K562 (cell line): Measurements from ENCODE around the gene FAM53B. TPM values are rescaled to one million over a fixed set of nuclear protein-coding genes. Genes with fewer than 3 reads are reported as not detected.

Experiments
- CHD7 ChIP-seq: fragments of 200-600 bp; sonication (generic); IDR thresholded peaks from one replicate; pipeline ENCODE4 v1.6.1; 2012; ENCODE audit warnings: mild to moderate bottlenecking, low read depth, low read length, inconsistent platforms
- FIP1L1 ChIP-seq: fragments of 200-400 bp; formaldehyde crosslinking; IDR thresholded peaks from 2 replicates; pipeline ENCODE4 v1.6.1; 2018; ENCODE audit warnings: mild to moderate bottlenecking, low read depth, low read length; ENCODE audit not compliant: poor library complexity, severe bottlenecking
- HMG20B ChIP-seq: fragments of 250-450 bp; sonication (Bioruptor Pico); IDR thresholded peaks from 2 replicates; pipeline ENCODE4 v1.5.0; 2021; ENCODE audit warnings: mild to moderate bottlenecking
- TCF15 ChIP-seq: fragments of 250-450 bp; sonication (Bioruptor Pico); IDR thresholded peaks from 2 replicates; pipeline ENCODE4 v1.8.0; 2022; ENCODE audit warnings: moderate library complexity, mild to moderate bottlenecking, inconsistent platforms
- ZNF407 ChIP-seq: fragments of 450-650 bp; IDR thresholded peaks from 2 replicates; pipeline ENCODE4 v1.6.1; 2016; ENCODE audit warnings: low read depth
- ZNF561 ChIP-seq: fragments of 450-650 bp; formaldehyde crosslinking; conservative IDR thresholded peaks from 2 replicates; pipeline ENCODE4 v1.4.0; 2020; ENCODE audit warnings: mild to moderate bottlenecking, moderate library complexity
- polyA plus RNA-seq, 8 experiments: library from polyadenylated mRNA; depleted of rRNA in 4 of 8; stranded (reverse) in 5 of 8; unstranded in 3 of 8; fragments of >200 nt; fragmentation: Nextera tagmentation in 2 of 8; fragmentation: Illumina TruSeq in 1 of 8; extraction: Ambion mirVana in 2 of 8; extraction: Trizol in 1 of 8; gene quantifications; 2 replicates each; pipeline versions ENCODE4 v1.2.1 to v1.2.3, GENCODE V29; 2011 to 2014; ENCODE audit warnings: inconsistent platforms in 1 of 8, missing spikeins in 1 of 8
- total RNA-seq, 7 experiments: library from RNA; depleted of rRNA in 6 of 7; stranded (reverse); fragments of >200 nt in 6 of 7; fragmentation: Illumina TruSeq in 2 of 7; extraction: Trizol in 2 of 7; gene quantifications; 2 replicates each; pipeline versions ENCODE4 v1.2.1 to v1.2.3, GENCODE V29; 2011 to 2021; ENCODE audit warnings: low replicate concordance in 1 of 7

The FAM53B gene
- total and polyA plus RNA-seq, 9 of the 15 experiments (the other 6 are each of a cell fraction or from before 2014, with no cell fraction given) = 0.03 to 16.5 (median 5.0) TPM

- TF ChIP-seq CHD7 = no peak
- TF ChIP-seq ZNF407 = no peak
- no peak for TF ChIP-seq FIP1L1
- no peak for TF ChIP-seq HMG20B (CRISPR knock-in tag)
- TF ChIP-seq ZNF561 (CRISPR knock-in tag) = no peak
- no peak for TF ChIP-seq TCF15 (CRISPR knock-in tag)
These were observed 165.8 kb downstream of the FAM53B start (continued) for GRCh38 chr10:124578231-124579010.
